Activated T-cell treated with anti-CD3 and anti-CD28 coated beads for 1 hour (primary cell): Measurements from ENCODE around the gene HECW1.
"Not testable (repeated sequence)": the region's sequence is repeated elsewhere in the genome, so short reads cannot be mapped to it uniquely, and the experiment has no call there.

Experiments used
- DNase-seq: peaks from one replicate; pipeline ENCODE4 v3.0.0-alpha.2; 2020; ENCODE audit warnings: low read depth

The HECW1 gene

GRCh38 chr7:43540471-43540870 lies 428.0 kb downstream of the HECW1 start:
- no peak for DNase-seq

GRCh38 chr7:43542716-43543115 lies 430.3 kb downstream of the HECW1 start:
- DNase-seq, result no peak

- DNase-seq, result no peak
These were observed 433.8 kb downstream of the HECW1 start for GRCh38 chr7:43546231-43546630.

GRCh38 chr7:43550427-43550826 lies 438.0 kb downstream of the HECW1 start:
- DNase-seq, result no peak

- no peak for DNase-seq
These were observed 439.7 kb downstream of the HECW1 start for GRCh38 chr7:43552122-43552521.

GRCh38 chr7:43553999-43554398 lies 441.6 kb downstream of the HECW1 start:
- DNase-seq, result no peak

GRCh38 chr7:43554423-43554822 lies 442.0 kb downstream of the HECW1 start:
- DNase-seq, result no peak

- DNase-seq, result no peak
These were observed 445.5 kb downstream of the HECW1 start for GRCh38 chr7:43557831-43558495.

GRCh38 chr7:43559171-43559945 lies 446.9 kb downstream of the HECW1 start:
- DNase-seq, result no peak

- no peak for DNase-seq
These were observed 447.5 kb downstream of the HECW1 start for GRCh38 chr7:43559946-43560335.

- no peak for DNase-seq
These were observed 448.4 kb downstream of the HECW1 start for GRCh38 chr7:43560742-43561330.

GRCh38 chr7:43562383-43562782 lies 449.9 kb downstream of the HECW1 start:
- no peak for DNase-seq

- DNase-seq, result no peak
These were observed 453.3 kb downstream of the HECW1 start for GRCh38 chr7:43565786-43566185.

GRCh38 chr7:43568529-43568928 lies 456.1 kb downstream of the HECW1 start:
- no peak for DNase-seq

GRCh38 chr7:43569424-43569823 lies 457.0 kb downstream of the HECW1 start:
- no peak for DNase-seq

- DNase-seq, result no peak
These were observed 458.4 kb downstream of the HECW1 start for GRCh38 chr7:43570688-43571365.

GRCh38 chr7:43572516-43573049 lies 460.1 kb downstream of the HECW1 start:
- no peak for DNase-seq

GRCh38 chr7:43573832-43574231 lies 461.4 kb downstream of the HECW1 start:
- DNase-seq, result not testable (repeated sequence)

- DNase-seq, result no peak
These were observed 463.1 kb downstream of the HECW1 start for GRCh38 chr7:43575506-43575905.

- DNase-seq, result no peak
These were observed 463.8 kb downstream of the HECW1 start for GRCh38 chr7:43576241-43576640.

GRCh38 chr7:43577485-43577951 lies 465.1 kb downstream of the HECW1 start:
- DNase-seq, result no peak
